Breast epithelium (tissue), 4 donors: ENCODE data around the gene PRR27. TPM values are rescaled to one million over a fixed set of nuclear protein-coding genes. Genes with fewer than 3 reads are reported as not detected.

Experiments
- DNase-seq, 2 donors: peaks; one replicate each; pipeline ENCODE4 v3.0.0-alpha.2; 2019; ENCODE audit warnings: low spot score in 2 of 2
- H3K27ac ChIP-seq, 2 donors: fragments of 200-600 bp; sonication (generic) in 1 of 2; one replicate each; pipeline ENCODE4 v1.5.1; 2016 to 2019; ENCODE audit warnings: mild to moderate bottlenecking in 1 of 2
- H3K27me3 ChIP-seq, 2 donors: fragments of 200-600 bp; sonication (generic) in 1 of 2; one replicate each; pipeline versions ENCODE4 v1.5.1 to v1.6.0; 2017 to 2019; ENCODE audit warnings: control low read depth in 1 of 2, mild to moderate bottlenecking in 1 of 2
- H3K36me3 ChIP-seq: fragments of 200-600 bp; one replicate; pipeline ENCODE4 v1.5.1; 2019
- H3K4me1 ChIP-seq, 2 donors: fragments of 200-600 bp; sonication (generic); one replicate each; pipeline ENCODE4 v1.5.1; 2016 to 2019; ENCODE audit warnings: control low read depth in 1 of 2
- H3K4me3 ChIP-seq, 3 donors: fragments of 200-600 bp; sonication (generic); 1 replicate in 2 of 3; 2 replicates in 1 of 3; pipeline ENCODE4 v1.5.1; 2016 to 2019; ENCODE audit warnings: mild to moderate bottlenecking in 3 of 3, moderate library complexity in 2 of 3
- H3K9me3 ChIP-seq, 2 donors: fragments of 200-600 bp; sonication (generic) in 1 of 2; one replicate each; pipeline ENCODE4 v1.5.1; 2016 to 2019; ENCODE audit warnings: control low read depth in 1 of 2
- CTCF ChIP-seq, 3 donors: fragments of 450-650 bp; IDR thresholded peaks; one replicate each; pipeline ENCODE4 v1.5.1; 2016 to 2017; ENCODE audit warnings: antibody characterized with exemption in 3 of 3, mild to moderate bottlenecking in 3 of 3, moderate library complexity in 3 of 3
- POLR2A ChIP-seq: fragments of 450-650 bp; IDR thresholded peaks from one replicate; pipeline ENCODE4 v1.6.1; 2016; ENCODE audit warnings: antibody characterized with exemption, mild to moderate bottlenecking, moderate library complexity
- POLR2AphosphoS5 ChIP-seq, 3 donors: sonication (generic); formaldehyde crosslinking; IDR thresholded peaks; one replicate each; pipeline ENCODE4 v1.6.1; 2017; ENCODE audit warnings: antibody characterized with exemption in 3 of 3
- intact Hi-C: fragments of 100-400 bp; cut with DNase I; formaldehyde crosslinking; loops from one replicate; pipeline ENCODE4 v1.15.1; 2023; ENCODE audit warnings: low total_unique reads
- total RNA-seq, 3 donors: library from RNA; depleted of rRNA; stranded (reverse); fragments of >200 nt; gene quantifications; one replicate each; pipeline ENCODE4 v1.1.0, GENCODE V29; 2016

Gene PRR27
- total RNA-seq = not detected

- H3K27ac ChIP-seq = no peak within 1 kb of the TSS
- no peaks in the 10 kb centered on the region for H3K4me1 ChIP-seq
- intact Hi-C loops = no loop called here
- no peaks in the 10 kb centered on the region for H3K36me3 ChIP-seq
- no peaks in the 10 kb centered on the region for H3K27me3 ChIP-seq
- TF ChIP-seq CTCF (IDR thresholded peaks at IDR 0.05) = no peak
- no peak for TF ChIP-seq POLR2AphosphoS5 (IDR thresholded peaks at IDR 0.05)
- no peak for TF ChIP-seq POLR2A
- no peak within 1 kb of the TSS for H3K4me3 ChIP-seq
- DNase-seq = no peak
- H3K9me3 ChIP-seq = no peaks in the 10 kb centered on the region
Measured at GRCh38 chr4:70153937-70154336, at the start of gene PRR27. TSS of gene PRR27 (plus strand) at chr4:70154237. CDS start at chr4:70154376, 139 bp downstream.

GRCh38 chr4:70110917-70111316 is 43.1 kb upstream of the PRR27 start:
- H3K27me3 ChIP-seq = no peaks in the 10 kb centered on the region
- no peaks in the 10 kb centered on the region for H3K9me3 ChIP-seq
- no peak overlapping the region for H3K4me3 ChIP-seq
- DNase-seq = no peak
- H3K27ac ChIP-seq = no peak overlapping the region
- H3K4me1 ChIP-seq = no peaks in the 10 kb centered on the region
- intact Hi-C loops = no loop called here
- H3K36me3 ChIP-seq = no peaks in the 10 kb centered on the region
- TF ChIP-seq POLR2A (no peak), CTCF (IDR thresholded peaks at IDR 0.05) (no peak), POLR2AphosphoS5 (IDR thresholded peaks at IDR 0.05) (no peak)

- no peak overlapping the region for H3K4me3 ChIP-seq
- H3K36me3 ChIP-seq = no peaks in the 10 kb centered on the region
- TF ChIP-seq CTCF (IDR thresholded peaks at IDR 0.05) (no peak), POLR2A (no peak), POLR2AphosphoS5 (IDR thresholded peaks at IDR 0.05) (no peak)
- no peak for DNase-seq
- intact Hi-C loops = no loop called here
- no peaks in the 10 kb centered on the region for H3K27me3 ChIP-seq
- no peak overlapping the region for H3K27ac ChIP-seq
- H3K4me1 ChIP-seq = no peaks in the 10 kb centered on the region
- H3K9me3 ChIP-seq = no peaks in the 10 kb centered on the region
Measured at GRCh38 chr4:70113656-70114055, 40.4 kb upstream of the PRR27 start.

GRCh38 chr4:70114096-70114495 is 39.9 kb upstream of the PRR27 start:
- Histone ChIP-seq H3K4me3 (no peak overlapping the region), H3K27ac (no peak overlapping the region), H3K9me3 (no peaks in the 10 kb centered on the region), H3K36me3 (no peaks in the 10 kb centered on the region), H3K4me1 (no peaks in the 10 kb centered on the region), H3K27me3 (no peaks in the 10 kb centered on the region)
- intact Hi-C loops = no loop called here
- no peak for TF ChIP-seq CTCF (IDR thresholded peaks at IDR 0.05)
- TF ChIP-seq POLR2A = no peak
- TF ChIP-seq POLR2AphosphoS5 (IDR thresholded peaks at IDR 0.05) = no peak
- no peak for DNase-seq

- no peak overlapping the region for H3K4me3 ChIP-seq
- intact Hi-C loops = no loop called here
- no peaks in the 10 kb centered on the region for H3K4me1 ChIP-seq
- H3K27ac ChIP-seq = no peak overlapping the region
- no peaks in the 10 kb centered on the region for H3K27me3 ChIP-seq
- H3K9me3 ChIP-seq = no peaks in the 10 kb centered on the region
- TF ChIP-seq POLR2A (no peak), POLR2AphosphoS5 (IDR thresholded peaks at IDR 0.05) (no peak), CTCF (IDR thresholded peaks at IDR 0.05) (no peak)
- DNase-seq = peak in 1 of 2 donors; percentile 45
- H3K36me3 ChIP-seq = no peaks in the 10 kb centered on the region
Measured at GRCh38 chr4:70120323-70120722, 33.7 kb upstream of the PRR27 start.
